ENCODE results near the gene CTAGE1.
"Not testable (repeated sequence)": the region's sequence is repeated elsewhere in the genome, so short reads cannot be mapped to it uniquely, and the experiment has no call there.

CTAGE1 gene

DNA sequence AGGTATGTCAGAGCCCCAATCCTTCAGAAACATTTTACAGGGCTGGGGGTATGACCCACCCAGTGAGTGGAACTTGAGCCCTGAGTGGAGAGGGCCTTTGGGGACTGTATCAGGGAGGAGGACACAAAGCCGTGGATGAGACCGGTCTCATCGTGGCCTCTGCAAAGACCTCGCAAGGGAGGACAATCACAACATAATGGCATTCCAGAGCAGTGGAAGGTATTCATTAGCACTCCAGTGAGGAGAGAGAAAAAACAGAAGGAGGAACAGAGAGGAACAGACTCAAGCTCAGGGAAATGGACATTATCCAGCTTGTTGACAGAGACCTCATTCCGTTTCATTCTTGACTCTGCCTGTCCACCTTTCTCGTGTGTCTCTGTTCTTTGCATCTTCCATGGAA, 38.8 kb upstream of the CTAGE1 start:
- TF ChIP-seq, protein P1, sequence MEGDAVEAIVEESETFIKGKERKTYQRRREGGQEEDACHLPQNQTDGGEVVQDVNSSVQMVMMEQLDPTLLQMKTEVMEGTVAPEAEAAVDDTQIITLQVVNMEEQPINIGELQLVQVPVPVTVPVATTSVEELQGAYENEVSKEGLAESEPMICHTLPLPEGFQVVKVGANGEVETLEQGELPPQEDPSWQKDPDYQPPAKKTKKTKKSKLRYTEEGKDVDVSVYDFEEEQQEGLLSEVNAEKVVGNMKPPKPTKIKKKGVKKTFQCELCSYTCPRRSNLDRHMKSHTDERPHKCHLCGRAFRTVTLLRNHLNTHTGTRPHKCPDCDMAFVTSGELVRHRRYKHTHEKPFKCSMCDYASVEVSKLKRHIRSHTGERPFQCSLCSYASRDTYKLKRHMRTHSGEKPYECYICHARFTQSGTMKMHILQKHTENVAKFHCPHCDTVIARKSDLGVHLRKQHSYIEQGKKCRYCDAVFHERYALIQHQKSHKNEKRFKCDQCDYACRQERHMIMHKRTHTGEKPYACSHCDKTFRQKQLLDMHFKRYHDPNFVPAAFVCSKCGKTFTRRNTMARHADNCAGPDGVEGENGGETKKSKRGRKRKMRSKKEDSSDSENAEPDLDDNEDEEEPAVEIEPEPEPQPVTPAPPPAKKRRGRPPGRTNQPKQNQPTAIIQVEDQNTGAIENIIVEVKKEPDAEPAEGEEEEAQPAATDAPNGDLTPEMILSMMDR (IDR thresholded peaks at IDR 0.05; ENCODE audit: low read depth, low read length, missing control alignments) = no peak
- H3K4me3 ChIP-seq (replicated peaks; ENCODE audit: low read depth, low read length) = no peak overlapping the region
- DNase-seq (ENCODE audit: extremely low read depth, low read depth) = no peak

DNA sequence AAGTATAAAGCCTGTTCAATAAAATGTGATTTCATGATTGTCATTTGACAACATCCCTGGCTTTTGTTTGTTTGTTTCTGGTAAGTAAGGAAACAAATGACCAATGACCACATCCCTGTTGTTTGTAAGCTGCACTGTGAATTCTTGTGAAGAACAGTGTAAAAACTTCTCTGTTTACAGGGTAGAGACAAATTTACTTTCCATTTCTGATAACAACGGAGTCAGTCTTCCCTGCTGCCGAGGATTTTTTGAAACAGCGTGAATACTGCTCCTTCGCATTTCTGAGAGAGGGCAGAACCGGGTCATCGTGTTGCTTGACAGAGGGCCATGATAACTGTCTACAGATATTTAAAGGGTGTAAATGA, 38.4 kb upstream of the CTAGE1 start:
- no peak for DNase-seq (ENCODE audit: extremely low read depth, low read depth)
- no peak overlapping the region for H3K4me3 ChIP-seq (replicated peaks; ENCODE audit: low read depth, low read length)
- TF ChIP-seq, protein P1 (IDR thresholded peaks at IDR 0.05; ENCODE audit: low read depth, low read length, missing control alignments) = no peak

DNA sequence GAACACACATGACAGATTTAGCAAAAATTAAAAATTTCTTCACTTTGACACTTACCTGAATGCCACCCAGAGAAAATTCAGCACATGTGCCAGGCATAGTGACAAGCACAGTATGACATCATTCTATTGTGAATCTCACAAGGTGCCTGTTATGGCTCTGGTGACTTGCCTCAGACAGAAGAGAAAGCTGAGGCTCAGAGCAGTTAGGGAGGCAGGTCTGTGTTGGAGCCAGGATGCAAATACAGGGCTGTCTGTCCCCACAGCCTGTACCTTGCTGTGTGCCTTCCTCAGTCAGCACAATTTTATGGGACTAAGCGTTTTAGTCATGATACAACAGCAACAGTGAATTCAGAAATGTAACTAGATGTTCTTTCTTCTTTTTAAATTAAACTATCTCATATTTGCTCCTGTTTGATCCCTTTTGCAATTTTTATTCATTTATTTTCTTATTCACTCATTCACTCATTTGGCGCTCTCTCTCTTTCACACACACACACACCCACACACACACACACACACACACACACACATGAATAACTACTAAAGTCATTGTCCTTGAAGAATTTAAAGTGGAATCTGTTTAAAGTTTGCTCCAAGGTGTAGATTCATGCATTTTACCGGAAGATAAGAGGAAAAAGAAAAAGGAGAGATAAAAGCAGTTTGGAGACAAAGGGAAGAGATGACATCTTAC, 37.9 kb upstream of the CTAGE1 start:
- DNase-seq (ENCODE audit: extremely low read depth, low read depth) = no peak
- TF ChIP-seq, protein P1 (IDR thresholded peaks at IDR 0.05; ENCODE audit: low read depth, low read length, missing control alignments) = no peak

DNA sequence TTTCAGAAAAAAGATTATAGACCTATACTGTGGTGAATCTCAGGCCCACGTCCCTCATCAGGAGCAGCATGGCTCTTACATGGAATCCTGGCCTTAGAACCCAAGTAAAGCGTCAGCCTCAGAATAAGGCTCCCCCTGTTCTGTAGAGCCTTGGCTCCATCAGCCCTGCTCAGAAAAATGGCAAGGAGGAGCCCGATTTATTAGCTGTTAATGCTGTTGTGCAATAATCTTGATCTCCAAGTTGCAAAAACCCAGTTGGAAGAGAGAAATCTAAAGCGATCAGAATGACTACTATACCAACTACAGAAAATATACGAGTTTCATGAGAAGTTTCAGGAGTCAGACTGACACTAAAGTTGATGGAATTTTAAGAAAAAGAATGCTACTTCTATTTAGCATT, 35.6 kb upstream of the CTAGE1 start:
- TF ChIP-seq, protein P1 (IDR thresholded peaks at IDR 0.05; ENCODE audit: low read depth, low read length, missing control alignments) = no peak
- no peak for DNase-seq (ENCODE audit: extremely low read depth, low read depth)
- H3K4me3 ChIP-seq (replicated peaks; ENCODE audit: low read depth, low read length) = no peak overlapping the region

More for the DNA sequence above, 37.9 kb upstream of the CTAGE1 start:
- no peak overlapping the region for H3K4me3 ChIP-seq (replicated peaks; ENCODE audit: low read depth, low read length)

DNA sequence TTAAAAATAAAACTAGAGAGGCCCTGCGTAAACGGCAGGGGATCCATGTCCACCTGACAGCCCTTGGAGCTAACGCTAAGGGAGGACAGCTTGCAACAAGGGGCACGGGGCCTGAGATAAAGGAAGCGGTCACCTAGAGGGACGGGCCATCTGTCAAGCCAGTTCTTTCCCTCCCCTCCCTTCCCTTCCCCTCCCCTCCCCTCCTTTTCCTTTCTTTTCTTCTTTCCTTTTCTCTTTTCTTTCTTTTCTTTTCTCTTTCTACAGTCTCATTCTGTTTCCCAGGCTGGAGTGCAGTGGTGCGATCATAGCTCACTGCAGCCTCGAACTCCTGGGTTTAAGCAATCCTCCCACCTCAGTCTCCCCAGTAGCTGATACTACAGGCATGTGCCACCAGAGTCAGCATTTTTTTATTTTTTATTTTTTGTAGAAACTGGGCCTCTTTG, 34.5 kb upstream of the CTAGE1 start:
- H3K4me3 ChIP-seq (replicated peaks; ENCODE audit: low read depth, low read length) = no peak overlapping the region
- TF ChIP-seq, protein P1 (IDR thresholded peaks at IDR 0.05; ENCODE audit: low read depth, low read length, missing control alignments) = no peak
- DNase-seq (ENCODE audit: extremely low read depth, low read depth) = no peak

DNA sequence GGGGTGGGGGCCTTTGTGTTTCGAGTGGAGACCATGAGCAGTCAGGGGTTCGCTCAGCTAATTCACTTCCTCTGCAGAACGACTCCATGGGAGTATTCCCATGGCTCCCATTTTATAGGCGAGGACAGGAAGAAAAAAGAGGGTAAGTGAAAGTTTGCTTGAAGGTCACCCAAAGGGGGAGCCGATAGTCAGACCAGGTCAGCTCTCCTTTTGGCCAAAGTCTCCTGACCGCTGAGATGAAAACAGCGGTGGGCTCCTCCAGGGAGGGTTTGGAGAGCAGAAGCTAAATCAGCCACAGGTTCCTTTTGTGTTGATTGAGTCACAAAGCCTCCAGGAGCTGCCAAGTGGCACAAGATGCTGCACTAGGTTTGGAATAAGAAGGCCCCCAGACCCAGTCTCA, 34.1 kb upstream of the CTAGE1 start:
- no peak overlapping the region for H3K4me3 ChIP-seq (replicated peaks; ENCODE audit: low read depth, low read length)
- TF ChIP-seq, protein P1 (IDR thresholded peaks at IDR 0.05; ENCODE audit: low read depth, low read length, missing control alignments) = no peak
- DNase-seq (ENCODE audit: extremely low read depth, low read depth) = no peak

DNA sequence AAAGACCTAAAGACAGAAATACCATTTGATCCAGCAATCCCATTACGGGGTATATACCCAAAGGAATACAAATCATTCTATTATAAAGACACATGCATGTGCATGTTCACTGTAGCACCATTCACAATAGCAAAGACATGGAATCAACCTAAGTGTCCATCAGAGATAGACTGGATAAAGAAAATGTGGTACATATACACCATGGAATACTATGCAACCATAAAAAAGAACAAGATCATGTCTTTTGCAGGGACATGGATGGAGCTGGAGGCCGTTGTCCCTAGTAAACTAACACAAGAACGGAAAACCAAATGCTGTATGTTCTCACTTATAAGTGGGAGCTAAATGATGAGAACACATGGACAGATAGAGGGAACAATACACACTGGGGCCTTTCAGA, 33.1 kb upstream of the CTAGE1 start:
- not testable (repeated sequence) for H3K4me3 ChIP-seq (replicated peaks; ENCODE audit: low read depth, low read length); DNase-seq (ENCODE audit: extremely low read depth, low read depth)

DNA sequence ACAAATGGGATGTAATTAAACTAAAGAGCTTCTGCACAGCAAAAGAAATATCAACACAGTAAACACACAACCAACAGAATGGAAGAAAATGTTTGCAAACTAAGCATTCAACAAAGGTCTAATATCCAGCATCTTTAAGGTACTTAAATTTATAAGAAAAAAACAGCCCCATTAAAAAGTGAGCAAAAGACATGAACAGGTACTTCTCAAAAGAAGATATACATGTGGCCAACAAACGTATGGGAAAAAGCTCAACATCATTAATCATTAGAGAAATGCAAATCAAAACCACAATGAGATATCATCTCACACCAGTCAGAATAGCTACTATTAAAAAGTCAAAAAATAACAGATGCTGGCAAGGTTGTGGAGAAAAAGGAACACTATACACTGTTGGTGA, 32.6 kb upstream of the CTAGE1 start:
- H3K4me3 ChIP-seq (replicated peaks; ENCODE audit: low read depth, low read length); DNase-seq (ENCODE audit: extremely low read depth, low read depth): not testable (repeated sequence)

DNA sequence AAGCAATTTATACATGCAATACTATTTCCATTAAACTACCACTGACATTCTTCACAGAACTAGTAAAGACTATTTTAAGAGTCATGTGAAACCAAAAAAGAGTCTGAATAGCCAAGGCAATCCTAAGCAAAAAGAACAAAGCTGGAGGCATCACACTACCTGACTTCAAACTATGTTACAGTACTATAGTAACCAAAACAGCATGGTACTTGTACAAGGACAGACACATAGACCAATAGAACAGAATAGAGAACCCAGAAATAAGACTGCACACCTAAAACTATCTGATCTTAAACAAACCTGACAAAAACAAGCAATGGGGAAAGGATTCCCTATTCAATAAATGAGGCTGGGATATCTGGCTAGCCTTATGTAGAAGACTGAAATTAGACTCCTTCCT, 32.0 kb upstream of the CTAGE1 start:
- not testable (repeated sequence) for DNase-seq (ENCODE audit: extremely low read depth, low read depth)

More for the DNA sequence above, 32.0 kb upstream of the CTAGE1 start:
- not testable (repeated sequence) for H3K4me3 ChIP-seq (replicated peaks; ENCODE audit: low read depth, low read length)
